Measurements from ENCODE around the gene GLB1L3.

GLB1L3 gene

GRCh38 chr11:134272381-134273316 is 3.5 kb upstream of the GLB1L3 start:
- no peak for TF ChIP-seq CTCF (IDR thresholded peaks at IDR 0.05)

GRCh38 chr11:134273317-134273712 is 2.9 kb upstream of the GLB1L3 start:
- no peak for TF ChIP-seq CTCF (IDR thresholded peaks at IDR 0.05)

- no peak for TF ChIP-seq CTCF (IDR thresholded peaks at IDR 0.05)
Measured at GRCh38 chr11:134275188-134275533, 1.0 kb upstream of the GLB1L3 start.

- 0 out of 2 replicates have a peak, but pooled peaks have one; percentile 14 for TF ChIP-seq CTCF (IDR thresholded peaks at IDR 0.05)
Measured at GRCh38 chr11:134276396-134277182, 410 bp downstream of the GLB1L3 start.

- no peak for TF ChIP-seq CTCF (IDR thresholded peaks at IDR 0.05)
Measured at GRCh38 chr11:134277183-134278001, 1.2 kb downstream of the GLB1L3 start.

GRCh38 chr11:134278356-134278755 is 2.2 kb downstream of the GLB1L3 start:
- TF ChIP-seq CTCF (IDR thresholded peaks at IDR 0.05): no peak

Data from LNCAP (cell line).